ENCODE results near the gene FOXO3. TPM values are rescaled to one million over a fixed set of nuclear protein-coding genes. Genes with fewer than 3 reads are reported as not detected.

Gene FOXO3
- total RNA-seq, 1 donor from 2014 or later = 41.4 TPM

DNA sequence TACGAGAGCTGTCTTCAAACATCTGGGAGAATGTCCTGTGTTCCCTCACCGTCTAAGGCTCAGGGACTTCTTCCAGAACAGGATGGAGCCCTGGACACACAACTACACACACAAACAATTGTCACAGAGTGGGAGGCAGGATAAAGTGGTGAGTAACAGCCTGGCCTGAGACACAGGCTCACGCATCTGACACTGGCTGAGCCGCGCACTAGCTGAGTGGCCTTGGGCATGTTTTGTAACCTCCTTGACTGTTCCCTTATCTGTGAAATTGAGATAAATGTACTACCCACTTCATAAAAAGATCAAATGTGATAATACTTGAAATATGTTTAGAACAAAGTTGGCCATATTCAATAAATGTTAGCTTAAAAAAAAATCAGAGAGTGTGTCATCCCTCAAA is 155.1 kb downstream of the FOXO3 start:
- no peak for DNase-seq (ENCODE audit: low read depth)
- no peaks in the 10 kb centered on the region for H3K27me3 ChIP-seq (ENCODE audit: control insufficient read depth, insufficient read depth, low read length)
- H3K4me3 ChIP-seq (ENCODE audit: low read depth, low read length) = no peak overlapping the region
- no peaks in the 10 kb centered on the region for H3K36me3 ChIP-seq (ENCODE audit: control insufficient read depth, insufficient read depth, low read length)
- TF ChIP-seq, protein P1, sequence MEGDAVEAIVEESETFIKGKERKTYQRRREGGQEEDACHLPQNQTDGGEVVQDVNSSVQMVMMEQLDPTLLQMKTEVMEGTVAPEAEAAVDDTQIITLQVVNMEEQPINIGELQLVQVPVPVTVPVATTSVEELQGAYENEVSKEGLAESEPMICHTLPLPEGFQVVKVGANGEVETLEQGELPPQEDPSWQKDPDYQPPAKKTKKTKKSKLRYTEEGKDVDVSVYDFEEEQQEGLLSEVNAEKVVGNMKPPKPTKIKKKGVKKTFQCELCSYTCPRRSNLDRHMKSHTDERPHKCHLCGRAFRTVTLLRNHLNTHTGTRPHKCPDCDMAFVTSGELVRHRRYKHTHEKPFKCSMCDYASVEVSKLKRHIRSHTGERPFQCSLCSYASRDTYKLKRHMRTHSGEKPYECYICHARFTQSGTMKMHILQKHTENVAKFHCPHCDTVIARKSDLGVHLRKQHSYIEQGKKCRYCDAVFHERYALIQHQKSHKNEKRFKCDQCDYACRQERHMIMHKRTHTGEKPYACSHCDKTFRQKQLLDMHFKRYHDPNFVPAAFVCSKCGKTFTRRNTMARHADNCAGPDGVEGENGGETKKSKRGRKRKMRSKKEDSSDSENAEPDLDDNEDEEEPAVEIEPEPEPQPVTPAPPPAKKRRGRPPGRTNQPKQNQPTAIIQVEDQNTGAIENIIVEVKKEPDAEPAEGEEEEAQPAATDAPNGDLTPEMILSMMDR (IDR thresholded peaks at IDR 0.05; ENCODE audit: insufficient read depth, low read length, poor library complexity, severe bottlenecking) = no peak

DNA sequence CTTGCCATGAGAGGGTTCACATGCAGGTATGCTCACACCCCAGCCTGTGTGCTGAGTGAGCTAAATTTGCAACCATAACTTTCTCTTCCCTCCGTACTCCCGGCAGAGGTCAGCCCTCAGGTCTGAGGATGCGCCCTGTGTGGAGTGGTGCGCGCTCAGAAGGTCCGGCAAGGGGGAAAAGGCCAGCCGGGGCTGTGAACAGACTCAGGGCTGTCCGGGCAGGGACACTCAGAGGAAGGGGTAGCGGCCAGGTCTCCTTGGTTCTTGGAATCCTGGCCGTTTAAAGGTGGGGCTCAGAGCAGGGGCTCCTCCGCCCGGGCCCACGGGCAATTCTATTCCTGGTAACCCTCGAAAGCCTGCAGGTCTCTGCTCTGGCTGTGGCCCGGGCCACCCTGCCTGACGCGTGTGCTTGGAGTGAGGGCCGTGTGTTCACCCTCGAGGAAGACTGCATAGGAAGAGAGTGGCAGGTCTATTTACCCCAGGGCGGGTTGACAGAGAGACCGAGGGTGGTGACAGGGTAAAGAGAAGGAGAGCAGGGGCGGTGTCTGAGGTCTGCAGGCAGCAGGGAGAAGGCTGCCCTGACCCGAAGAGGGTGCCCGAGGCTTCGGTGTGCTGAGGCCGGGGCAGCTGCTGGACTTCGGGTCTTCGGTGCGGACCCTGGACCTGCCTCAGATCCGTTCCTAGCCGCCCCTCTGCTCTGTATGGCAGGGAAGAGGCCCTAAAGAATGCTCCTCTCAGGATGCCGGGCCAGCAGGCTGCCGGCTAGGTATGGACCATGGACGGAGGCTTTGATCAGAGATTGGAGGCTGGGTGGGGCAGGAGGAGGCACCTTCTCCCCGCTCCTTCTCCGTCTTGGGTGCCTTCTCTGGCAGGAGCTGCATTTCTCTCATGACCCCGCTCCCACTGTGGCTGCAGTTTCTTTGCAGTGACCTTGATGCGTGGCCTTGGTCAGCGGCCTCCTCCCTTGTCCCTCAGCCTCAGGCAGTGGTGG is 156.4 kb downstream of the FOXO3 start:
- Histone ChIP-seq H3K27me3 (ENCODE audit: control insufficient read depth, insufficient read depth, low read length) (no peaks in the 10 kb centered on the region), H3K36me3 (ENCODE audit: control insufficient read depth, insufficient read depth, low read length) (no peaks in the 10 kb centered on the region), H3K4me3 (ENCODE audit: low read depth, low read length) (no peak overlapping the region)
- DNase-seq (ENCODE audit: low read depth) = no peak
- TF ChIP-seq, protein P1 (IDR thresholded peaks at IDR 0.05; ENCODE audit: insufficient read depth, low read length, poor library complexity, severe bottlenecking) = no peak

DNA sequence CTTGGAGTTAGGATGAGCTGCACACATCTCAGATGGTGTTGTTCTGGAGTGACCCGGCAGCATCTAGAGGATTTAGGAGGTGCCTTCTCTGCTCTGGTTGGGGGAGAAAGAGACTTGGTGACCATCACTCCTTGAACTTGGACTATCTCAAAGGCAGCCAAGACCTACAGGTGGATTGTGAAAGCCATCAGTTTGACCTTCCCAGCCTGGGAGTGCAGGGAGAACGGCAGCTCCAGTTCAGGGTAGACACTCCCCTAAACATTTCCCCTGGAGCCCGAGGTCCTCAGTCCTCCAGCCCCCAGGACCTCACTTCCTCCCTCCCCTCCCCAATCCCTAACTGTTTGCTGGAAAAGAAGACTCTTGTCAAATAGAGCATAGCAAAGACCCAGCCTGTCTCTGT is 158.8 kb downstream of the FOXO3 start:
- no peak overlapping the region for H3K4me3 ChIP-seq (ENCODE audit: low read depth, low read length)
- no peaks in the 10 kb centered on the region for H3K27me3 ChIP-seq (ENCODE audit: control insufficient read depth, insufficient read depth, low read length)
- no peak for DNase-seq (ENCODE audit: low read depth)
- TF ChIP-seq, protein P1 (IDR thresholded peaks at IDR 0.05; ENCODE audit: insufficient read depth, low read length, poor library complexity, severe bottlenecking) = no peak
- H3K36me3 ChIP-seq (ENCODE audit: control insufficient read depth, insufficient read depth, low read length) = no peaks in the 10 kb centered on the region

DNA sequence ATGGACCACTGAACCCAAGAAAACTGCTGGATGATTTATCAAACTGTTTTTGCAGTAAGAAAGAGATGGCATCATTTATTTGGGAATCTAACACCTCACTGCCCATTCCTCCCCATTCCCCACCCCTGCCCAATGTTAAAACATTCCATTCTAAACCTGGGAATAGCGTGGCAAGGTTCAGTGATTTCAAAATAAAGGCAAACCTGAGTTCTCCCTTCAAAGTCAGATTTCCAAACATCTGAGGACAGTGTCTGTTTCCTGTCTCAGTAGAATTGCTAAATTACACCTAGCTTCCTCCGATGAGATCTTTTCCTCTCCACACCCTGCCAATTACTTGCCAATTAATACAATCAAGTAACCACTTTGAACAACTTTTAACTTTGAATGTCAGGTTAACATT is 160.1 kb downstream of the FOXO3 start:
- no peak for DNase-seq (ENCODE audit: low read depth)
- TF ChIP-seq, protein P1 (IDR thresholded peaks at IDR 0.05; ENCODE audit: insufficient read depth, low read length, poor library complexity, severe bottlenecking) = no peak
- H3K4me3 ChIP-seq (ENCODE audit: low read depth, low read length) = no peak overlapping the region
- H3K27me3 ChIP-seq (ENCODE audit: control insufficient read depth, insufficient read depth, low read length) = no peaks in the 10 kb centered on the region
- no peaks in the 10 kb centered on the region for H3K36me3 ChIP-seq (ENCODE audit: control insufficient read depth, insufficient read depth, low read length)

DNA sequence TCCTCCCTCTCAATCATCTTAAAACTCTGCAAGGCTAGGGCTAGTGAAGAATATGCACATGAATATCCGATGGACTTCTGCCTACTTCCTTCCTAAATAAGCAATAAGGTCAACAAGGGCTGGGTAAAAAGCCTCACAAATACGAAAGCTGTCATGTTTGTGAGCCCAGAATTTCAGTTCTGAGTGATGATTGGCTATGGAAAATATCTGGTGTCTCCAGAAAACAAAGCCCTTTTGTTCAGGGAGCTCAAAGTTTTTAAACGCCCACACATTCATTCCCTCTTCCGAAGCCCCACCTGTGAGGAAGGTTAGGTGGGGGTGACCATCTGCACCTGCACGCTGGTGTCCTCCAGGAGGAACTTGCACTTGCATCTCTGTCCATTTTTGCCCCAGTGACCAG is 160.6 kb downstream of the FOXO3 start:
- Histone ChIP-seq H3K4me3 (ENCODE audit: low read depth, low read length) (no peak overlapping the region), H3K36me3 (ENCODE audit: control insufficient read depth, insufficient read depth, low read length) (no peaks in the 10 kb centered on the region), H3K27me3 (ENCODE audit: control insufficient read depth, insufficient read depth, low read length) (no peaks in the 10 kb centered on the region)
- TF ChIP-seq, protein P1 (IDR thresholded peaks at IDR 0.05; ENCODE audit: insufficient read depth, low read length, poor library complexity, severe bottlenecking) = no peak
- DNase-seq (ENCODE audit: low read depth) = no peak
